GM18511 (cell line): ENCODE results near the gene JAM2.

ENCODE experiments used
- ATAC-seq: cut with Tn5 transposase; IDR thresholded peaks from one replicate; pipeline ENCODE4 v1.9.1; 2021; ENCODE audit warnings: mild to moderate bottlenecking, moderate library complexity; ENCODE audit not compliant: unreplicated experiment

The JAM2 gene

GRCh38 chr21:25764065-25764464, 125.0 kb downstream of the JAM2 start:
- no peak for ATAC-seq
